NCI-H345 treated with DMSO at 0.1 percent for 48 hours (cell line): Measurements from ENCODE around the gene UCP3.

Experiments used
- DNase-seq: peaks from one replicate; lab custom pipeline; 2025; ENCODE audit not compliant: unreplicated experiment; lab: John Stamatoyannopoulos, UW

Gene UCP3

GRCh38 chr11:73957654-73958361 lies 51.1 kb downstream of the UCP3 start:
- no peak for DNase-seq

- DNase-seq, result no peak
Measured at GRCh38 chr11:73956876-73957653, 51.8 kb downstream of the UCP3 start.

GRCh38 chr11:73951797-73952196 lies 57.1 kb downstream of the UCP3 start:
- DNase-seq, result peak; percentile 65

GRCh38 chr11:73950869-73951710 lies 57.8 kb downstream of the UCP3 start, which contains the start of gene DNAJB13:
DNAJB13 (plus strand) TSS chr11:73951026; CDS start chr11:73951070, 44 bp downstream.
- DNase-seq, result no peak
